Measurements from ENCODE around the gene HAUS5.
"Not testable (repeated sequence)": the region's sequence is repeated elsewhere in the genome, so short reads cannot be mapped to it uniquely, and the experiment has no call there.

Gene HAUS5, protein sequence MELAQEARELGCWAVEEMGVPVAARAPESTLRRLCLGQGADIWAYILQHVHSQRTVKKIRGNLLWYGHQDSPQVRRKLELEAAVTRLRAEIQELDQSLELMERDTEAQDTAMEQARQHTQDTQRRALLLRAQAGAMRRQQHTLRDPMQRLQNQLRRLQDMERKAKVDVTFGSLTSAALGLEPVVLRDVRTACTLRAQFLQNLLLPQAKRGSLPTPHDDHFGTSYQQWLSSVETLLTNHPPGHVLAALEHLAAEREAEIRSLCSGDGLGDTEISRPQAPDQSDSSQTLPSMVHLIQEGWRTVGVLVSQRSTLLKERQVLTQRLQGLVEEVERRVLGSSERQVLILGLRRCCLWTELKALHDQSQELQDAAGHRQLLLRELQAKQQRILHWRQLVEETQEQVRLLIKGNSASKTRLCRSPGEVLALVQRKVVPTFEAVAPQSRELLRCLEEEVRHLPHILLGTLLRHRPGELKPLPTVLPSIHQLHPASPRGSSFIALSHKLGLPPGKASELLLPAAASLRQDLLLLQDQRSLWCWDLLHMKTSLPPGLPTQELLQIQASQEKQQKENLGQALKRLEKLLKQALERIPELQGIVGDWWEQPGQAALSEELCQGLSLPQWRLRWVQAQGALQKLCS

DNA sequence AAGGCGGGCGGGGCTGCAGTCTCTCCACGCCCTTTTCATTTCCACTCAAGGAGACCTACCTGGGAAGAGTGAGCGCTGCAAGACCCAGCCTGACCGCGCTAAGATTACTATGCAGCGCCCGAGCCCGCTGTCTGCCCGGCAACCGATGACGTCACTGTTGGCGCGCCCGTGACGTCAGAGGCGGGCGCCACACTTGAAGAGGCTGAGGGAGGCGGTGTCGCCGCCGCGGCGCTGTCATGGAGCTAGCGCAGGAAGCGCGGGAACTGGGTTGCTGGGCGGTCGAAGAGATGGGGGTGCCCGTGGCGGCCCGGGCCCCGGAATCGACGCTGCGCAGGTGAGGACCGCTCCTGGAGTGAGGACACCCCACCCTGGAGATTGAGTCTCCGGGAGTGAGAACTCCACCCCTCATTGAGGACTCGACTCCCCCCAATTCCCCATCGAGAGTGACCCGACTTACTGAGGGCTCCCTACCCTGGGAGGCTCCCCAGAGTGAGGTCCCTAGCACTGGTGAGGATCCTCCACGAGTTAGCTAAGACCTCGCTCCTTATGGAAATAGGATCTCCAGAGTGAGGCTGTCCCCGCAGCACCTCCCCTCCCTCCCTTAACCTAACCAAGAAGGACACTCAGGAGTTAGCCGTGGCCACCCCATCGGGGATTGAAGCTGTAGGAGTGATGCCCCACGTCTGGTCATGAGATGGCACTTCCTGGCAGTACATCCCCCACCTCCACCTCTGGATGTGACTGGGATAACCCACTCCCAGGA lies at the start of gene HAUS5:
Gene HAUS5 (plus strand): TSS at position 177 of the 763 bp plus-strand sequence. CDS start 60 bp downstream, at position 237.
- peak; percentile 73 for DNase-seq

DNA sequence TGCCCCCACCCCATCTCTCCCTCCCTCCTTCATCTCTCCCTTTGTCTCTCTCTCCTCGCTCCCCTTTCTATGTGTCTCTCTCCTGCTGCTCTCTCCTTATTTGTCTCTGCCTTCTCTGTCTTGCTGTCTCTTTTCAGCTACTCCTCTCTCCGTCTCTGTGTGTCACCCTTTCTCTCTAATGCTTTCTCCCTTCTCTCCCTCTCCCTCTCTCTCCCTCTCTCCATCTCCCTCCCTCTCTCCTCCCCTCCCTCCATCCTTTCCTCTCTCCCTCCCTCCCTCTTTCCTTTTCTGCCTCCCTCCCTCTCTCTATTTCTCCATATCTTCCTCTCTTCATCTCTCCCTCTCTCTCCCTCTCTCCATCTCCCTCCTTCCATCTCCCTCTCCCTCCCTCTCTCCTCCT lies 49.8 kb upstream of the HAUS5 start:
- no peak for DNase-seq

DNA sequence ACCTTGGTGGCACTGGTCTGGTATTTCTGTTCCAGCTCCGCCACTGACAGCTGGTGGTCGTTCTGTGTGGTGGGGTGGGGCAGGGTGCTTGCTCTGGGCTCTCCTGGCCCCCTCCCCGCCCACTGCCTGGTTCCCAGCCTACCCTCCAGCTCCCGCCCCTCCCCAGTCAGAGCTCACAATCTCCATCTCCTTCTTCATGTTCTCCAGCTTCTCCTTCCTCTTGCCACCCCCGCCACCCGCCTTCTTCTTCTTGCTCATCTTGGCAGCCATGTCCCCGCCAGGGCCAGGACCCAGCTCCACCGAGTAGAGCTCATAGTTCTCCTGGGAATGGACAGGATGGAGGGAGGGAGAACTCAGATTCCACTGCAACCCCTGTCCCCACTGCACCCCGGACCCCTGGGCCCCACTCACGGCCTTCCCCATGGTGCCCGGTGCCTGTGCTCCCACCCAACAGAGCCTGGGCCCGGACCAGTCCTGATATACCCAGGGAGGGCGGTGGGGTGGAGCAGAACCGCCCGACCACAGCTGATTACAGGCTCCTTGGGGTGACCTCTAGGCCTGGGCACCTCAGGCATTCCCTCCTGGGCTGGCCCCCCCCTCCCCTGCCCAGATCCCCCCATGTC lies 49.2 kb upstream of the HAUS5 start, which contains the start of gene ATP4A:
Gene ATP4A (minus strand): TSS at position 452 of the 623 bp plus-strand sequence. CDS start 29 bp downstream, at position 423.
- DNase-seq, result no peak

DNA sequence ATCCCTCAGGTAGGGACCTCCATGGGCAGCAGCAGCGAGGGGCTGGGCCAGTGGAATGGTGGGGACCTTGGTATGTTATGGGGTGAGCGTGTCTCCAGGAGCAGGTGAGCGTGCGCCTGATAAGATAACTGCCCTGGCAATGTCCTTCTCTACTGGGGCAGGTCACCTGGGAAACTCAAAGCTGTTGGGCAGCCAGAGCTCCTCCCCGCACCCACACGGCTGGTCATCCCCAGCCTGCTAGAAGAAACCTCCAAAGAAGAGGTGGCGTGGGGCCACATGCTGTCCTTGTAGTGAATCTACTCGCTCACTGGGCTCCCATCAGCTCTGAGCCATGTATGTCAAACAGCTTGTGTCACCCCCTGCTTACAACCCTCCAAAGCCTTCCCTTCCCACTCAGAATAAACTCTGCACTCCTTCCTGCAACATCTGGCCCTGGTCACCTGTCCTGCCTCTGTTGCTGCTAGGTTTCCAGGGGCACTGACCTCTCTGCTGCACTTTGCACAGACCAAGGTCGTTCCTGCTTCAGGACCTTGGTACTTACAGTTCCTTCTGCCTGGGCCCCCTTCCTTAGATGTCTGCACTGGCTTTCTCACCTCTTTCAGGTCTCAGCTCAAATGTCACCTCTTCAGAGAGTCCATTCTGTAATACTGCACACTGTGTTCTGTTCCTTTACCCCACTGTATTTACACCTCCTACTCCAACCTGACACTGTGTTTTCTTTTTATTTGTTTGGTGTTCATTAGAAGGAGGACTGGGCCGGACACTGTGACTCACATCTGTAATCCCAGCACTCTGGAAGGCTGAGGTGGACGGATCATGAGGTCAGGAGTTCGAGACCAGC lies 47.3 kb upstream of the HAUS5 start:
- no peak for DNase-seq

DNA sequence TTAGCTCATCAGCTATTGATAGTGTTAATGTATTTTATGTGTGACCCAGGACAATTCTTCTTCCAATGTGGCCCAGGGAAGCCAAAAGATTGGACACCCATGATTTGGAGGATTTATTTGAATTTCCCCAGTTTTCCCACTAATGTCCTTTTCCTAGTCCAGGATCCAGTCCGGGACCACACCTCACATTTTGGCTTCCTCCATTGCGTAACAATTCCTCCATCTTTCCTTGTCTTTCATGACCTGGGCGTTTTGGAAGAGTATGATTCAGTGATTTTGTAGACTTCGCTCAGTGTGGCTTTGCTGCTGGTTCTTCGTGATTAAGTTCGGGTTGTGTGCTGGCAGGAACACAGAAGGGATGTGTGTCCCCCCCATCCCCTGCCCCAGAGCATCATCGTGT lies 45.8 kb upstream of the HAUS5 start:
- no peak for DNase-seq

DNA sequence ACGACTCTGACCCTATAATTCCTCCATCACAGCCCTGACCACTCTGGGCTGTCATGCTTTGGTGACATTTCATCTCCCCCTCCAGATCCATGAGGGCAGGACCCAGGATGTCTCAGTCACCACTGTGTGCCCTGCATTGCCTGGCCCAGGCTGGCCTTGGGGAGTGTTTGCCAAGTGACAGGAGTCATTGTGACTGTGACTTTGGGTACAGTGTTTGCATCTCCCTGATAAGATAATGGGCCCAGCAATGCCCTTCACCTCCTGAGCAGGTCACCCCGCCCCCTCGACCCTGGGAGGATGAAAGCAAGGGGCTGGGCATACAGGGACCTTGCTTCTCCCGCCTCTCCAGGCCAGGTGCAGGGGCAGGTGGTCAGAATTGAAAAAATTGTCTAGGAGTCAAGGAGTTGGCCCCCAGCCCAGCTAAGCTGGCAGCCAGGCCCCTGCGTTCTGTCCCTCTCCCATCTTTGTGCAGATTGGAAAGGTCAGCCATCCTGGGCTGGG lies 43.2 kb upstream of the HAUS5 start:
- no peak for DNase-seq

DNA sequence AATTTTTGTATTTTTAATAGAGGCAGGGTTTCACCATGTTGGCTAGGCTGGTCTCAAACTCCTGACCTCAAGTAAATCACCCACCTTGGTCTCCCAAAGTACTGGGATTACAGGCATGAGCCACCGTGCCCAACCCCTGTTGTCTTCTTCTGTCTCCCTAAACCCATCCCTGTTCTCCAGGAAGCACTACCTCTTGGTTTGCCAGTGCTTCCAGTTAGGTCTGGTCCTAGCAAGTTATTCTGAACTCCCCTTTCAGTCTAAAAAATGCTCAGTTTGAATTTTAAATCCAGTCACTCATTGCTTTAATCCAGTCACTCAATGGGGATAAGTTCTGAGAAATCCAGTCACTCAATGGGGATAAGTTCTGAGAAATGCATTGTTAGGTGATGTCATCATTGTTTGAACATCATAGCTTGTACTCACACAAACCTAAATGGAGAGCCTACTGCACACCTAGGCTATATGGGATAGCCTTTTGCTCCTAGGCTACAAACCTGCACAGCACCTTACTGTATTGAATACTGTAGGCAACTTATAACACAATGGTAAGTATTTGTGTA lies 41.0 kb upstream of the HAUS5 start:
- no peak for DNase-seq

DNA sequence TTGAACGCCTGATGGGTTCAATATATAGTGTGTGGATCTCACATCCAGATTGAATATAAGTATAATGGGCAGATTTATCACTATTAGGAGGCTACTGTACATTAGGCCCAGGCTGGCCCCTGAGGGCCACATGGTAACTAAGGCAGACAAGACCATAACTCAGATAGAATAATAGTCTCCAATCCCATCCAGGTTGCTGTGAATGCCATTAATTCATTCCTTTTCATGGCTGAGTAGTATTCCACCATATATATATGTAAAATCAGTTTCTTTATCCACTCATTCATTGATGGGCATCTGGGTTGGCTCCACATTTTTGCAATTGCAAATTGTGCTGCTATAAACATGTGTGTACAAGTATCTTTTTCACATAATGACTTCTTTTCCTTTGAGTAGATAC lies 34.6 kb upstream of the HAUS5 start:
- no peak for DNase-seq

DNA sequence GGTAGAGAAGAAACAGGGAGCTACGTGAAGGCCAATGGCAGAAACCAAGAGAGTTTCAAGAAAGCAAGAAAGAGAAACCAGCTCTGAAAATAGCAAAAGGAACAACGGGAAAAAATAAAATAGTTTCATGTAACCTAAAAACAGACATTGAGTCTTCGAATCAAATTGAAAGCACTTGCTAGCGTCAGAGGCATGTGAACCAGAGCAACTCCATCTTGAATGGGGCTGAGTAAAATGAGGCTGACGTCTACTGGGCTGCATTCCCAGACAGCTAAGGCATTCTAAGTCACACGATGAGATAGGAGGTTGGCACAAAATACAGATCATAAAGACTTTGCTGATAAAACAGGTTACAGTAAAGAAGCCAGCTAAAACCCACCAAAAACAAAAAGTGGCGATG lies 33.8 kb upstream of the HAUS5 start:
- DNase-seq, result no peak

DNA sequence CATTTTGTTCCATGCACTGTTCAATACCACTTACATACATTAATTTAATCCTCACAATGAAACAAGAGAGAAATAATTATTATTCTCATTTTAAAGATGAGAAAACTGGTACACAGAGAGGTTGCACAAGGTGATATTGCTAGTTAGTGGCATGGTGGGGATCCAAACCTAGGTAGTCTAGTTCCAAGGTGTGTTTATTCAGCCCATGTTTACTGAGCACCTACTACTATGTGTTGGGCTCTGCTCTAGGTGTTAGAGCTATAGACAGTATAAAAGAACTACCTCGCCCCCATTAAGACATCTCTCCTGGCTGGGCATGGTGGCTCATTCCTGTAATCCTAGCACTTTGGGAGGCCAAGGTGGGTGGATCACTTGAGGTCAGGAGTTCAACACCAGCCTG lies 29.8 kb upstream of the HAUS5 start:
- no peak for DNase-seq

DNA sequence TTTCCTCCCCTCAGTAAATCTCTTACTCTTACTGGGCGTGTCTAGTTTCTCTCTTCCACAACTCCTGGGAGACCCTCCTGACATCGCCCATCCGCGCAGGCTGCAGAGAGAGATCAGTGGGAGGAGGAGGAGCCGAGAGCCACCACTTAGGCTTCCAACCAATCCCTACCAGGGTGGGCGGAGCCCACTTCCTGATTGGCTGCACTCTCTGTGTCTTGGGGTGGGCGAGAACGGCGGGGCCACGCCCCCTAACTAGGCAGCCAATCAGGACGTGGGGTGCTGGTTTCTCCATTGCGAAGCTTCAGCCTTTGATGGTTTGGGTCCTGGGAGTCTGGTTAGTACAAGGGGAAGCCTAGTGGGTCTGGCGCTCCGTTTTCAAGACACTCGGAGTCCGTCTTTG lies 26.7 kb upstream of the HAUS5 start, which contains the start of gene PMIS2:
Gene PMIS2 (plus strand): TSS at position 326 of the 400 bp plus-strand sequence. CDS start 87 bp downstream, outside the sequence.
- DNase-seq, result no peak

DNA sequence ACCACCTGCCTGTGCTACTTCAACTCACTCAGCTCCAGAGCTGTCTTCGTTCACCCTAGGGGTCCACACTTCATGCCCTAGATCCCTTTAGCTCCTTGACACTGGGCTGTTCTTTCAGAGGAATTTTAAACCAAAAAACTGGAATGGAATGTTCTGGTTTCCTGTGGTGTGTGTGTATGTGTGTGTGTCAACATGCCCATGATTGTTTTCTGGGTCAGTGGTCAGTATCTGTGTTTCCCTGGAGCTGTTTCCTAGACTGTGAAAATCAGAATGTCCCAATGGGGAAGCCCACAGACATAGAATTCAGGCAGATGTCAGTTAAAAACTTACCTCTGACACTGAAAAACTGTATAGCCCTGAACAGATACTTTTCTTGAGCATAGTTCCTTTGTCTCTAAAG lies 25.2 kb upstream of the HAUS5 start:
- DNase-seq, result no peak

DNA sequence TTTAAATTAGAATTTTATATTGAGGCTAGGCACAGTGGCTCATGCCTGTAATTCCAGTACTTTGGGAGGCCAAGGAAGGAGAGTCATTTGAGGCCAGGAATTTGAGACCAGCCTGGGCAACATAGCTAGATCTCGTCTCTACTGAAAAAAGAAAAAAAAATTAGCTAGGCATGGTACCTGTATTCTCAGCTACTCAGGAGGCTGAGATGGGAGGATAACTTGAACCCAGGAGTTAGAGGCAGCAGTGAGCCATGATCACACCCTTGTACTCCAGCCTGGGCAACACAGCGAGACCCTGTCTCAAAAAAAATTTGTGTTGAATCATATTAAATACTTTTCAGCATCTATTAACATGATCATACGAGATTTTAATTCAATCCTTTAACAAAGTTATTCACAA lies 21.7 kb upstream of the HAUS5 start:
- no peak for DNase-seq

DNA sequence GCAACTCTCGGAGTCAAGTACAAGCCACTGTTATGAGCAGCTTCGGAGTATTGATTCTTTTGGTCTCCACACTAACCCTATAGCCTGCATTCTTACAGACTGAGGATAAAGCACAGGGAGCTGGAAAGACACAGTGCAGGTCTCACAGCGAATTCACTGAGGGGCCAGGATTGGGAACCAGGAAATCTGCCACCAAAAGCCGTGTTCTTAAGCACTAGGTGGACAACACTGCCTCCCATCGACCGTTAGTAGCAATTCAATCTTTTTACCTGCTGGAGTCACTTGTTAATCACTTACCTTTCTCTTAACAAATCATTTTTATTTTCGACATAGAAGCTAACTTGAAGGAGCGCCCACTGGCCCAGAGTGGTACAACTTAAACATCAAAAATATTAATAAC lies 20.3 kb upstream of the HAUS5 start:
- DNase-seq, result no peak

DNA sequence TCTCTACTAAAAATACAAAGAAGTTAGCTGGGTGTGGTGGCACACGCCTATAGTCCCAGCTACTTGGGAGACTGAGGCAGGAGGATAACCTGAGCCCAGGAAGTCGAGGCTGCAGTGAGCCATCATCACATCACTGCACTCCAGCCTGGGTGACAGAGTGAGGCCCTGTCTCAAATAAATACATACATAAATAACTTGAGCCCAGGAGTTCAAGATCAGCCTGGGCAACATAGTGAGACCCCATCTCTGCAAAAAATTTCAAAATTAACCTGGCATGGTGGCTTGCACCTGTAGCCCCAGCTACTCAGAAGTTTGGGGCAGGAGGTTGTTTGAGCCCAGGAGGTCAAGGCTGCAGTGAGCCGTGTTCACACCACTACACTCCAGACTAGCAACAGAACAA lies 17.5 kb upstream of the HAUS5 start:
- DNase-seq, result not testable (repeated sequence)

DNA sequence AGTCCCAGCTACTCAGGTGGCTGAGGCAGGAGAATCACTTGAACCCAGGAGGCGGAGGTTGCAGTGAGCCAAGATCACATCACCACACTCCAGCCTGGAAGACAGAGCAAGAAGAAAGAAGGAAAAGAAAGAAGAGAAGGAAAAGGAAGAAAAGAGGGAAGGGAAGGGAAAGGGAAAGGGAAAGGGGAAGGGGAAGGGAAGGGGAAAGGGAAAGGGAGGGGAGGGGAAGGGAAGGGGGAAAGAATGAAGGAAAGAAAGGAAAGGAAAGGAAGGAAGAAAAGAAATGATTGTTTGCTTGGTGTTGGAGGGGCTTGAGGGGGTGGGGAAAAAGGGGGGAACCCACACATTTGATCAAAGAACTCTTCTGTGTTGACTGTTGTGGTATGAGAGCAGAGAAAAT lies 16.6 kb upstream of the HAUS5 start:
- DNase-seq, result no peak

DNA sequence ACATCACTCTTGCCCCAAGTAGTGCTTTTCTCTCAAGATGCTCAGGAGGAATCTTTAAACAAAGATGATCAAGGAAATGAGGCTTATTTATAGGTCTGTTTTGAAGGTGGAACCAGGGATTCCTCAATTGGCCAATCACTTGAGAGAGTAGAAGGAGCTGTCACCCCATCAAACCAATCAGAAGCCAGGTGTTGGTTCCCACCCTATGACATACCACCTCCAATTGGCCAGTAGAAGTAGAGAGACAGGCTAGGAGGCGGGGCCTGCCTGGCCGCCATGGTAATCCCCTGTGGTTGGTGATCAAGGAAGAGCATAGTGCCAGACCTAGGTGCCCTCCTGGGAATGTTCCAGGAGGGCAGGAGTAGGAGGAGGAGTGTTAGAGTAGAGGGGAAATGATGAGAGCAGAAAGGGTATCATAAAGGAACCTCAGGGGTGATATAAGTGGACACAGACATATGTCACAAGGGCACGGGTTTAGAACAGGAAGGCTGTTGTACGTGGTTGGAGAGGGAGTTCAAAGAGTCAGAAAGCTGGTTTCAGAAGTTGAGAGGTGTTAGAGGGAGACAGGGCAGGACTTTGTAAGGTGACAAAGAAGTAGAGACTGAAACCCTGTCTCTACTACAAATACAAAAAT lies 16.1 kb upstream of the HAUS5 start:
- no peak for DNase-seq

DNA sequence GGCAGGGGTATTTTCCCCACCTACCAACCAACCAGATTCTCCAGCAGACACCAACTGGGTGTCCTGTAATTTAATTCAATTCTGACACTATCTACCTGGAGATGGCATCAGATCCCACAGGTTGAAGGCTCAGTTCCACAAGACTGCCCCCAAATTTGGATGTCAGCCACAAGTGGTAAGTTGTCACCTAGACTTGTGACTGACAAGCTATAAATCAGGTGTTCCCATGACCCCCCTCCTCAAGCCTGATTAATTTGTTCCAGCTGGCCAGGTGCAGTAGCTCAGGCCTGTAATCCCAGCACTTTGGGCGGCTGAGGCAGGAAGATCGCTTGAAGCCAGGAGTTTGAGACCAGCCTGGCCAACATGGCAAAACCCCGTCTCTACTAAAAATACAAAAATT lies 10.6 kb upstream of the HAUS5 start:
- DNase-seq, result no peak

DNA sequence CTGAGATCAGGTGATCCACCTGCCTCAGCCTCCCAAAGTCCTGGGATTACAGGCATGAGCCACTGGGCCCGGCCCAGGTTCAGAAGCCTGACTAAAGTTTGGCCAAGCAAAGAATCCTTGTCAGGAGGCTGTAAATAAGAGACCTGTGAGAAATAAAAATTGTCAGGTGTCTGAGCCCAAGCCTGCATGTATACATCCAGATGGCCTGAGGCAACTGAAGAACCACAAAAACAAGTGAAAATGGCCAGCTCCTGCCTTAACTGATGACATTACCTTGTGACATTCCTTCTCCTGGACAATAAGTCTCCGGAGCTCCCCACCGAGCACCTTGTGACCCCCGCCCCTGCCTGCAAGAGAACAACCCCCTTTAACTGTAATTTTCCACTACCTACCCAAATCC lies 8.1 kb upstream of the HAUS5 start:
- not testable (repeated sequence) for DNase-seq

DNA sequence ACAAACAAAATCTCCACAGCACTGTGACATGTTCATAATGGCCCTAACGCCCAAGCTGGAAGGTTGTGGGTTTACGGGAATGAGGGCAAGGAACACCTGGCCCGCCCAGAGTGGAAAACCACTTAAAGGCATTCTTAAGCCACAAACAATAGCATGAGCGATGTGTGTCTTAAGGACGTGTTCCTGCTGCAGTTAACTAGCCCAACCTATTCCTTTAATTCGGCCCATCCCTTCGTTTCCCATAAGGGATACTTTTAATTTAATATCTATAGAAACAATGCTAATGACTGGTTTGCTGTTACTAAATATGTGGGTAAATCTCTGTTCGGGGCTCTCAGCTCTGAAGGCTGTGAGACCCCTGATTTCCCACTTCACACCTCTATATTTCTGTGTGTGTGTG lies 5.4 kb upstream of the HAUS5 start:
- not testable (repeated sequence) for DNase-seq

DNA sequence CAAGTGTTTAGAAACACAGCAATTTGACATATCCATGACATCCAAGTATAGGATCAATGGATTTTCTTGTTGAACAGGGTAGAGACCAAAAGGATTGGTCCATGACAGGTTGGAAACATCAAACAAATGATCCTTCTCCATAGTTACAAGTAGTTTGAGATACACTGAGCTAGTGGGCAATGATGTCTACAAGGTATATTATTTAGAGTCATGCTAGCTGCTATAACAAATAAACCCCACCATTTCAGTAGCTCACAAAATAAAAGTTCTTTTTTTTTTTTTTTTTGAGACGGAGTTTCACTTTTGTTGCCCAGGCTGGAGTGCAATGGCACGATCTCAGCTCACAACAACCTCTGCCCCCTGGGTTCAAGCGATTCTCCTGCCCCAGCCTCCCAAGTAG lies 4.9 kb upstream of the HAUS5 start:
- DNase-seq, result no peak
